GM10248 (cell line): Measurements from ENCODE around the gene RNF144B.

ENCODE experiments used
- CTCF ChIA-PET: fragments of 300-600 bp; sonication (Branson Sonifier 250); formaldehyde crosslinking; extraction: SDS; loops from one replicate; lab custom pipeline; 2021; ENCODE audit warnings: antibody characterized with exemption; lab: Yijun Ruan, JAX
- POLR2A ChIA-PET: fragments of 350-650 bp; sonication (Branson Sonifier 250); formaldehyde crosslinking; extraction: SDS; loops from one replicate; lab custom pipeline; 2020; ENCODE audit warnings: antibody characterized with exemption; lab: Yijun Ruan, JAX
- DNase-seq: peaks from one replicate; pipeline ENCODE4 v3.0.0; 2012; ENCODE audit errors: extremely low spot score
- TF ChIP-seq, protein P1 (sequence below): IDR thresholded peaks from 2 replicates; pipeline ENCODE4 v1.5.1; 2012; ENCODE audit warnings: mild to moderate bottlenecking, low read depth; ENCODE audit errors: extremely low read depth, missing control alignments, control extremely low read depth

Gene RNF144B

DNA sequence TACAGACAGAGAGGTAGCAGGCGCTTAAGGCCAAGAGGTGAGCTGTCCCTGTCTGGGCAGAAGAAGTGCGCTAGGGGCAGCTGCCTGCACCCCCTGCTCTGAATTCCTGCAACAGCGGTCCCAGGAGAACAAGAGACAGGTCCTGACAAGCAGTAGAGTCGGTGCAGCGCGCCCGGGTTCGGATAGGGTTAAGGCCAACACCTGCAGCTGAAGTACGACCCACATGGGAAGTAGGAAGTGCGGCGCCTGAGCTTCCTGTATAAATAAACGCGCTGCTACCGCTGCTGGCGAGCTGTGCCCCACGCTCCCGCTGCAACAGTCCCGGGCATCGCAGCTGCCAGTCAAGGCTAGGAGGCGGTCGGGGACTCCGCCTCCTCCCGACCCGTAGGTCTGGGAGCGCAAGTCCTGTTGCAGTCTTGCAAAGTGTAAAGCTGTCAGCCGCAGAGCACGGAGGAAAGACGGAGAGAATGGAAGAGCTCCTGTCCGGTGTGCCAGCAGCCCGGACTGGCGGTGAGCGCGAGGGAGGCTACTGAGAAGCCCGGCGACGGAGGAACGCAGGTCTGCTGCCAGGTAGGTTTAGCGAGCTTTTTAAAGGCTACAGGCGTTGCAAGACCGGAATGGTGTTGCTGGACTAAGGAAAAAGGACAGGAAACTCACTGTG lies at the start of gene RNF144B:
TSS of gene RNF144B (plus strand) at position 290 of the 661 bp plus-strand sequence. CDS start 12,185 bp downstream, outside the sequence.
- peak; percentile 37 for DNase-seq
- CTCF ChIA-PET, result interaction anchor here (1.0 to 1.2 kb wide), 4 partner anchors 11 to 64 kb away, joined by 3 to 4 read pairs (median 3); no protein-coding TSS in a partner anchor
- POLR2A ChIA-PET, result no interaction called here
- TF ChIP-seq, protein P1, sequence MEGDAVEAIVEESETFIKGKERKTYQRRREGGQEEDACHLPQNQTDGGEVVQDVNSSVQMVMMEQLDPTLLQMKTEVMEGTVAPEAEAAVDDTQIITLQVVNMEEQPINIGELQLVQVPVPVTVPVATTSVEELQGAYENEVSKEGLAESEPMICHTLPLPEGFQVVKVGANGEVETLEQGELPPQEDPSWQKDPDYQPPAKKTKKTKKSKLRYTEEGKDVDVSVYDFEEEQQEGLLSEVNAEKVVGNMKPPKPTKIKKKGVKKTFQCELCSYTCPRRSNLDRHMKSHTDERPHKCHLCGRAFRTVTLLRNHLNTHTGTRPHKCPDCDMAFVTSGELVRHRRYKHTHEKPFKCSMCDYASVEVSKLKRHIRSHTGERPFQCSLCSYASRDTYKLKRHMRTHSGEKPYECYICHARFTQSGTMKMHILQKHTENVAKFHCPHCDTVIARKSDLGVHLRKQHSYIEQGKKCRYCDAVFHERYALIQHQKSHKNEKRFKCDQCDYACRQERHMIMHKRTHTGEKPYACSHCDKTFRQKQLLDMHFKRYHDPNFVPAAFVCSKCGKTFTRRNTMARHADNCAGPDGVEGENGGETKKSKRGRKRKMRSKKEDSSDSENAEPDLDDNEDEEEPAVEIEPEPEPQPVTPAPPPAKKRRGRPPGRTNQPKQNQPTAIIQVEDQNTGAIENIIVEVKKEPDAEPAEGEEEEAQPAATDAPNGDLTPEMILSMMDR, result no peak

DNA sequence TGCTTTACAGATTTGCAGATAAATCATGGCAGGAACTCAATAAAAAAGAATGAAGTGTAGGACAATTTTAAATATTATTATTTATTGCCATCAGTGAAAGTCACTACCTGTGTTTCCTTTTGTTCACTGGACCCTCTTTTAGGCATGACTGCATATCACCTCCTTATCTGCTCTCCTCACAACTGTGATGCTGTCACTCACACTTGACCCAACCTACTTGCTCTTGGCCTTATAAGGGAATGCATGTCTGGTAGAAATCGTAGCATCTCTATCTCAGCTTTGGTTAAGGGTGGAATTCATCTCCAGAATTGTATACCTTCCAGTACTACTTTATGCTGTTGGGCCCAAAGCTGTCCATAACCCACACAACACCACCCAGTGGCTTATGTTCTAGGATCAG lies 47.6 kb upstream of the RNF144B start:
- TF ChIP-seq, protein P1, result no peak
- CTCF ChIA-PET, result no interaction called here
- no peak for DNase-seq
- POLR2A ChIA-PET, result no interaction called here

DNA sequence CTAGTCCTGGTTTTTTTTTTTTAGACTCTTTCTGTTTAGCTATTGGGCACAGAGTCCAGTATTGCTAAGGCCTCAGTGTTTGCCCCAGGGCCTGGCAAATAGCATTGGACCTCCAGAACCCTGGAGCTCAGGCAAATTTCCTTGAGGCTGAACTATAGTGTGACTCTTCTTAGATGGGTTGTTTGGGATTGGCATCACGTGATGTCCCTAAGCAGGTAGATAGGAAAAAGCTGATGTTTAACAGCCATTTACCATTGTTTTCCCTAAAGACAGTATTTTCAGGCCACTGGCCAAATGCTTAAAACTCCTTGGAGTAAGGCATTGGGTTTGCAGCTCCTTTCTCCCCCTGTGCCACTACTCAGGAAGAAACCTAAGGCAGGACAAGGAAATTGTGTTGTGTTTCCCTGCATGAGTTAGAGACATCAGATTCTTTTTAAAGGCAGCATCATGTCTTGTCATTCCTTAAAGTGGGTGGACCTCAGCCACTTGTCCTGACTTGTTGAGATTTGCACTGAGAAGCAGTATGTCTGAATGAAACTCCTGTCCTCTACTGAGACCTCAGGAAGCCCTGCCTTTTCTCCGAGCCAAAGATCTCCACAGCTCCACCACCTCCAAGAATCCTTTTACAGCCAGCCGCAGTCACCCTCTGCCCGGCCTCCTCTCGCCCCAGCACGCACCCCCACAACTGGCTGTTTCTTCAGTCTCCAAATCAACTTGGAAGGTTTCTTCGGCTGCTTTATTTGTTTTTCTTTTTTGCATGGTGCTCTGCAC lies 46.2 kb upstream of the RNF144B start:
- POLR2A ChIA-PET, result no interaction called here
- TF ChIP-seq, protein P1, result no peak
- CTCF ChIA-PET, result interaction anchor here (0.9 to 1.0 kb wide), 2 partner anchors 10 to 13 kb away, joined by 3 read pairs; no protein-coding TSS in a partner anchor
- no peak for DNase-seq

DNA sequence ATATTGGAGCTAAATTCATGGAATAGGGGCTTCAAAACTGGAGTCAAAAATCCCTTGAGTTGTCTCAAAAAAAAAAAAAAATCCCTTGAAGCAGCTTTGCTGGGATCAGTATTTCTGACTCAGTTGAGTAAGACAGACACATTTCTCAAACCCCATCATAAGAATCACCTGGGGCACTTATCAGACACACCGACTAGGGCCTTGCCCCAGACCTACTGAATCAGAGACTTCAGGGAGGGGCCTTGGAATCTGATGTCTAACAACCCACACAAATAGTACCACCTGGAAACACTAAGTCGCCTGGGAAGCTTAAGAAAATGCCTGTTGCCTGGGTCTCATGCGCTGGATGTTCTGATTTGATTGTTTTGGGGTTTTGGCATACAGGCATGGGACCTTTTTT lies 44.9 kb upstream of the RNF144B start:
- DNase-seq, result no peak
- POLR2A ChIA-PET, result no interaction called here
- TF ChIP-seq, protein P1, result no peak
- CTCF ChIA-PET, result no interaction called here

DNA sequence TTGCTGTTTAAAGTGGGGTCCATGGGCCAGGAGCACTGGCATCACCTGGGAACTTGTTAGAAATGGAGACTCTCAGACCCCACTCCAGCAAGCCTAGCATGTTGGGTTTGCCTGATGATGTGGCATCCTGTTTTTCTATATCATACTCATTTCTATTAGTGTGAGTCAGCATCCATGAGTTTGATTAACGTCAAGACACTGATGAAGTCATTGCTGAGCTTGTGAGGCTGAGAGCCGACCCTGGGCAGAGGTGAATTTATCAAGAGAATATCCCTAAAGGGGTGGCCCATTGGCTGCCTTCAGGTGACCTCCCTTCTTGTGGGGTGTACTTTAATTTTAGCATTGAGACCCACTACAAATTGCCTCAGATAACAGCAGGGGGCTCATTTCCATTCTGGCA lies 43.4 kb upstream of the RNF144B start:
- ChIA-PET CTCF (interaction anchor here (1.2 kb wide), 1 partner anchor 160 kb away, joined by 4 read pairs; no protein-coding TSS in a partner anchor), POLR2A (no interaction called here)
- DNase-seq, result no peak
- TF ChIP-seq, protein P1, result no peak

DNA sequence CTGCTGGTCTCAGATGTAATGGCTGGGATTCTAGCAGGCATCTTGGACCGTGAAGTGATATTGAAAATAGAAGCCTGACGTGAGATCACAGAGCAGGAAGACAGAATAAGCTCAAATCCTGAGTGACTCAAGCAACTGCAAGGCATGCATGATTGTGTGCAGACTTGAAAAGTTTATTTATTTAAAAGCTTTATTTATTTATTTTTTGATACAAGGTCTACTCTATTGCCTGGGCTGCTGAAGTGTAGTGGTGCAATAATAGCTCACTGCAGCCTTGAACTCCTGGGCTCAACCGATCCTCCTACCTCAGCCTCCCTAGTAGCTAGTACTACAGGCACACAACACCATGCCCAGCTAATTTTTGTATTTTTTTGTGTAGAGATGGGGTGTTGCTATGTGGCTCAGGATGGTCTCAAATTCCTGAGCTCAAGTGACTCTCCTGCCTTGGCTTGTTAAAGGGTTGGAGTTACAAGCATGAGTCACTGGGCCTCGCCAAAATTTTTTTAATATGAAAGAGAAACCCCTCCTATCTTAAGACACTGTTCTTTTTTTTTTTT lies 40.1 kb upstream of the RNF144B start:
- ChIA-PET CTCF (interaction anchor here (1.3 to 2.9 kb wide), 5 partner anchors 13 to 225 kb away, joined by 3 to 8 read pairs (median 4); partner anchors contain the start of gene NHLRC1), POLR2A (no interaction called here)
- TF ChIP-seq, protein P1, result no peak
- DNase-seq, result no peak
